ENCODE measurements around the gene TRMT2A.

TRMT2A gene

GRCh38 chr22:20116376-20116950 lies 563 bp downstream of the TRMT2A start:
- no peak for TF ChIP-seq FOXP2 (optimal IDR thresholded peaks at IDR 0.05; ENCODE audit: borderline replicate concordance, extremely low read depth, extremely low read length, insufficient read depth)
- no peak for TF ChIP-seq SIN3A (IDR thresholded peaks at IDR 0.05; ENCODE audit: borderline replicate concordance, insufficient read depth, low read length)
- no peak for TF ChIP-seq POLR2AphosphoS5 (IDR thresholded peaks at IDR 0.05; ENCODE audit: low read depth, low read length)
- TF ChIP-seq TAF1 (IDR thresholded peaks at IDR 0.05; ENCODE audit: borderline replicate concordance, insufficient read depth, low read length), result no peak
- TF ChIP-seq, protein P1, sequence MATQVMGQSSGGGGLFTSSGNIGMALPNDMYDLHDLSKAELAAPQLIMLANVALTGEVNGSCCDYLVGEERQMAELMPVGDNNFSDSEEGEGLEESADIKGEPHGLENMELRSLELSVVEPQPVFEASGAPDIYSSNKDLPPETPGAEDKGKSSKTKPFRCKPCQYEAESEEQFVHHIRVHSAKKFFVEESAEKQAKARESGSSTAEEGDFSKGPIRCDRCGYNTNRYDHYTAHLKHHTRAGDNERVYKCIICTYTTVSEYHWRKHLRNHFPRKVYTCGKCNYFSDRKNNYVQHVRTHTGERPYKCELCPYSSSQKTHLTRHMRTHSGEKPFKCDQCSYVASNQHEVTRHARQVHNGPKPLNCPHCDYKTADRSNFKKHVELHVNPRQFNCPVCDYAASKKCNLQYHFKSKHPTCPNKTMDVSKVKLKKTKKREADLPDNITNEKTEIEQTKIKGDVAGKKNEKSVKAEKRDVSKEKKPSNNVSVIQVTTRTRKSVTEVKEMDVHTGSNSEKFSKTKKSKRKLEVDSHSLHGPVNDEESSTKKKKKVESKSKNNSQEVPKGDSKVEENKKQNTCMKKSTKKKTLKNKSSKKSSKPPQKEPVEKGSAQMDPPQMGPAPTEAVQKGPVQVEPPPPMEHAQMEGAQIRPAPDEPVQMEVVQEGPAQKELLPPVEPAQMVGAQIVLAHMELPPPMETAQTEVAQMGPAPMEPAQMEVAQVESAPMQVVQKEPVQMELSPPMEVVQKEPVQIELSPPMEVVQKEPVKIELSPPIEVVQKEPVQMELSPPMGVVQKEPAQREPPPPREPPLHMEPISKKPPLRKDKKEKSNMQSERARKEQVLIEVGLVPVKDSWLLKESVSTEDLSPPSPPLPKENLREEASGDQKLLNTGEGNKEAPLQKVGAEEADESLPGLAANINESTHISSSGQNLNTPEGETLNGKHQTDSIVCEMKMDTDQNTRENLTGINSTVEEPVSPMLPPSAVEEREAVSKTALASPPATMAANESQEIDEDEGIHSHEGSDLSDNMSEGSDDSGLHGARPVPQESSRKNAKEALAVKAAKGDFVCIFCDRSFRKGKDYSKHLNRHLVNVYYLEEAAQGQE (IDR thresholded peaks at IDR 0.05; ENCODE audit: insufficient read depth in 1 of 2, low read depth in 2 of 2, low read length in 2 of 2), result no peak

- TF ChIP-seq TAF1 (IDR thresholded peaks at IDR 0.05; ENCODE audit: borderline replicate concordance, insufficient read depth, low read length) (no peak), POLR2AphosphoS5 (IDR thresholded peaks at IDR 0.05; ENCODE audit: low read depth, low read length) (no peak), FOXP2 (optimal IDR thresholded peaks at IDR 0.05; ENCODE audit: borderline replicate concordance, extremely low read depth, extremely low read length, insufficient read depth) (no peak), SIN3A (IDR thresholded peaks at IDR 0.05; ENCODE audit: borderline replicate concordance, insufficient read depth, low read length) (no peak)
- TF ChIP-seq, protein P1 (IDR thresholded peaks at IDR 0.05; ENCODE audit: insufficient read depth in 1 of 2, low read depth in 2 of 2, low read length in 2 of 2), result no peak
Observed at GRCh38 chr22:20115691-20116375, 1.2 kb downstream of the TRMT2A start, which contains the start of gene RANBP1. RANBP1 (plus strand) TSS chr22:20116104; CDS start chr22:20116185, 81 bp downstream.

GRCh38 chr22:20114506-20115475 lies 2.2 kb downstream of the TRMT2A start:
- TF ChIP-seq SIN3A (IDR thresholded peaks at IDR 0.05; ENCODE audit: borderline replicate concordance, insufficient read depth, low read length) (no peak), TAF1 (IDR thresholded peaks at IDR 0.05; ENCODE audit: borderline replicate concordance, insufficient read depth, low read length) (no peak), POLR2AphosphoS5 (IDR thresholded peaks at IDR 0.05; ENCODE audit: low read depth, low read length) (no peak), FOXP2 (optimal IDR thresholded peaks at IDR 0.05; ENCODE audit: borderline replicate concordance, extremely low read depth, extremely low read length, insufficient read depth) (no peak)
- TF ChIP-seq, protein P1 (IDR thresholded peaks at IDR 0.05; ENCODE audit: insufficient read depth in 1 of 2, low read depth in 2 of 2, low read length in 2 of 2), result no peak

GRCh38 chr22:20113551-20114310 lies 3.3 kb downstream of the TRMT2A start:
- TF ChIP-seq SIN3A (IDR thresholded peaks at IDR 0.05; ENCODE audit: borderline replicate concordance, insufficient read depth, low read length) (no peak), POLR2AphosphoS5 (IDR thresholded peaks at IDR 0.05; ENCODE audit: low read depth, low read length) (no peak), FOXP2 (optimal IDR thresholded peaks at IDR 0.05; ENCODE audit: borderline replicate concordance, extremely low read depth, extremely low read length, insufficient read depth) (no peak), TAF1 (IDR thresholded peaks at IDR 0.05; ENCODE audit: borderline replicate concordance, insufficient read depth, low read length) (no peak)
- TF ChIP-seq, protein P1 (IDR thresholded peaks at IDR 0.05; ENCODE audit: insufficient read depth in 1 of 2, low read depth in 2 of 2, low read length in 2 of 2), result no peak
